ENCODE results near the gene CR1. TPM values are rescaled to one million over a fixed set of nuclear protein-coding genes. Genes with fewer than 3 reads are reported as not detected.
"Not testable (repeated sequence)": the region's sequence is repeated elsewhere in the genome, so short reads cannot be mapped to it uniquely, and the experiment has no call there.

Gene CR1
- polyA plus RNA-seq, 3 donors from 2014 or later, result 0.32 to 0.39 TPM; not detected in 1

GRCh38 chr1:207518608-207519236 lies 22.8 kb downstream of the CR1 start:
- Mint-ChIP-seq H3K27ac (no peak overlapping the region), H3K9me3 (peaks cover 0 to 5% (median 0%) of the 10 kb centered on the region in 6 donors), H3K36me3 (peaks cover 0 to 4% (median 0%) of the 10 kb centered on the region in 3 donors), H3K4me1 (no peaks in the 10 kb centered on the region), H3K4me3 (no peak overlapping the region), H3K27me3 (ENCODE audit: low read depth in 3 of 3) (peaks cover 2 to 3% (median 2%) of the 10 kb centered on the region in 3 donors)
- no peak for DNase-seq

GRCh38 chr1:207519505-207520399 lies 23.8 kb downstream of the CR1 start:
- H3K4me3 Mint-ChIP-seq, result no peak overlapping the region
- H3K36me3 Mint-ChIP-seq, result peaks cover 0 to 4% (median 0%) of the 10 kb centered on the region in 3 donors
- DNase-seq, result no peak
- H3K4me1 Mint-ChIP-seq, result no peaks in the 10 kb centered on the region
- no peak overlapping the region for H3K27ac Mint-ChIP-seq
- peaks cover 0 to 5% (median 0%) of the 10 kb centered on the region in 6 donors for H3K9me3 Mint-ChIP-seq
- H3K27me3 Mint-ChIP-seq (ENCODE audit: low read depth in 3 of 3), result peaks cover 2 to 4% (median 3%) of the 10 kb centered on the region in 3 donors

- not testable (repeated sequence) for H3K36me3 Mint-ChIP-seq; H3K4me3 Mint-ChIP-seq; DNase-seq; H3K9me3 Mint-ChIP-seq; H3K27ac Mint-ChIP-seq; H3K4me1 Mint-ChIP-seq; H3K27me3 Mint-ChIP-seq (ENCODE audit: low read depth in 3 of 3)
These were observed 24.7 kb downstream of the CR1 start for GRCh38 chr1:207520400-207521345.

- DNase-seq; H3K4me1 Mint-ChIP-seq; H3K36me3 Mint-ChIP-seq; H3K27ac Mint-ChIP-seq; H3K9me3 Mint-ChIP-seq; H3K27me3 Mint-ChIP-seq (ENCODE audit: low read depth in 3 of 3); H3K4me3 Mint-ChIP-seq: not testable (repeated sequence)
These were observed 29.3 kb downstream of the CR1 start for GRCh38 chr1:207525239-207525638.

GRCh38 chr1:207528401-207528800 lies 32.4 kb downstream of the CR1 start:
- H3K4me1 Mint-ChIP-seq; H3K27ac Mint-ChIP-seq; H3K4me3 Mint-ChIP-seq; H3K9me3 Mint-ChIP-seq; H3K36me3 Mint-ChIP-seq; DNase-seq; H3K27me3 Mint-ChIP-seq (ENCODE audit: low read depth in 3 of 3): not testable (repeated sequence)

GRCh38 chr1:207536263-207536662 lies 40.3 kb downstream of the CR1 start:
- not testable (repeated sequence) for H3K4me1 Mint-ChIP-seq; H3K27me3 Mint-ChIP-seq (ENCODE audit: low read depth in 3 of 3)

GRCh38 chr1:207546677-207547357 lies 50.9 kb downstream of the CR1 start:
- not testable (repeated sequence) for H3K4me1 Mint-ChIP-seq; H3K27ac Mint-ChIP-seq; H3K27me3 Mint-ChIP-seq (ENCODE audit: low read depth in 3 of 3); H3K9me3 Mint-ChIP-seq; H3K36me3 Mint-ChIP-seq; H3K4me3 Mint-ChIP-seq; DNase-seq

More at GRCh38 chr1:207536263-207536662, 40.3 kb downstream of the CR1 start:
- not testable (repeated sequence) for H3K27ac Mint-ChIP-seq, H3K36me3 Mint-ChIP-seq, H3K9me3 Mint-ChIP-seq, DNase-seq, H3K4me3 Mint-ChIP-seq

GRCh38 chr1:207554823-207555222 lies 58.9 kb downstream of the CR1 start:
- not testable (repeated sequence) for H3K36me3 Mint-ChIP-seq; H3K4me3 Mint-ChIP-seq; DNase-seq; H3K27ac Mint-ChIP-seq; H3K9me3 Mint-ChIP-seq; H3K4me1 Mint-ChIP-seq; H3K27me3 Mint-ChIP-seq (ENCODE audit: low read depth in 3 of 3)

- Mint-ChIP-seq H3K36me3 (no peaks in the 10 kb centered on the region), H3K27ac (no peak overlapping the region), H3K27me3 (ENCODE audit: low read depth in 3 of 3) (peaks cover 0 to 13% (median 2%) of the 10 kb centered on the region in 3 donors), H3K4me3 (no peak overlapping the region), H3K4me1 (no peaks in the 10 kb centered on the region), H3K9me3 (no peaks in the 10 kb centered on the region)
- no peak for DNase-seq
These were observed 69.8 kb downstream of the CR1 start for GRCh38 chr1:207565546-207566468.

- not testable (repeated sequence) for H3K27me3 Mint-ChIP-seq (ENCODE audit: low read depth in 3 of 3); H3K4me3 Mint-ChIP-seq; H3K36me3 Mint-ChIP-seq; H3K9me3 Mint-ChIP-seq; DNase-seq; H3K27ac Mint-ChIP-seq
- peaks cover 8 to 12% of the 10 kb centered on the region in 2 donors for H3K4me1 Mint-ChIP-seq
These were observed 76.0 kb downstream of the CR1 start for GRCh38 chr1:207571926-207572325.

- DNase-seq, result peak; percentile 12 to 15 (median 14)
- H3K36me3 Mint-ChIP-seq; H3K27me3 Mint-ChIP-seq (ENCODE audit: low read depth in 3 of 3); H3K27ac Mint-ChIP-seq; H3K9me3 Mint-ChIP-seq: not testable (repeated sequence)
- Mint-ChIP-seq H3K4me3 (peak overlapping the region in 4 of 5 donors; percentile 32 to 66 (median 50)), H3K4me1 (peaks cover 8 to 12% of the 10 kb centered on the region in 2 donors)
These were observed 77.1 kb downstream of the CR1 start for GRCh38 chr1:207573074-207573473.

- H3K27me3 Mint-ChIP-seq (ENCODE audit: low read depth in 3 of 3); H3K9me3 Mint-ChIP-seq; H3K4me3 Mint-ChIP-seq; DNase-seq; H3K27ac Mint-ChIP-seq; H3K36me3 Mint-ChIP-seq: not testable (repeated sequence)
- peaks cover 8 to 20% of the 10 kb centered on the region in 2 donors for H3K4me1 Mint-ChIP-seq
These were observed 79.4 kb downstream of the CR1 start for GRCh38 chr1:207575381-207575780.

Measured in immature natural killer cell (primary cell).